Measurements from ENCODE around the gene WDR59. TPM values are rescaled to one million over a fixed set of nuclear protein-coding genes. Genes with fewer than 3 reads are reported as not detected.

Gene WDR59
- total RNA-seq, 2 experiments from 2014 or later, result 59.0 to 74.6 TPM

DNA sequence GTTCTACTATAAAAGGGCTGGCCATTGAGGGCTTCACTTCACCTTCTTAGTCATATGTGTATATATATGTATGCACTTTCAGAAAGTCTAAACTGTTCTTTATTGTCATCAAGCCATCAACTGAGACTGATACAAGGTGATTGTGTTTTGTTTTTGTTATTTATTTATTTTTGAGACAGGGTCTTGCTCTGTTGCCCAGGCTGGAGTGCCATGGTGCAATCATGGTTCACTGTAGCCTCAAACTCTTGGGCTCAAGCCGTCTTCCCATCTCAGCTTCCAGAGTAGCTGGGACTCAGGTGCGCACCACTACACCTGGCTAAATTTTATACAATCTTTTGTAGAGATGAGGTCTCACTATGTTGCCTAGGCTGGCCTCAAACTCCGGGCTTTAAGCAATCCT, 19.5 kb upstream of the WDR59 start:
- Mint-ChIP-seq H3K27ac (no peak overlapping the region), H3K4me3 (no peak overlapping the region), H3K4me1 (peaks cover 39% of the 10 kb centered on the region), H3K27me3 (peaks cover 11% of the 10 kb centered on the region), H3K9me3 (ENCODE audit: low read depth) (no peaks in the 10 kb centered on the region), H3K36me3 (peaks cover 21% of the 10 kb centered on the region)
- DNase-seq (no peak), ATAC-seq (no peak)
- CTCF ChIA-PET, result interaction anchor here (0.6 to 1.0 kb wide), 3 partner anchors 52 to 557 kb away, joined by 3 to 4 read pairs (median 3); no protein-coding TSS in a partner anchor

DNA sequence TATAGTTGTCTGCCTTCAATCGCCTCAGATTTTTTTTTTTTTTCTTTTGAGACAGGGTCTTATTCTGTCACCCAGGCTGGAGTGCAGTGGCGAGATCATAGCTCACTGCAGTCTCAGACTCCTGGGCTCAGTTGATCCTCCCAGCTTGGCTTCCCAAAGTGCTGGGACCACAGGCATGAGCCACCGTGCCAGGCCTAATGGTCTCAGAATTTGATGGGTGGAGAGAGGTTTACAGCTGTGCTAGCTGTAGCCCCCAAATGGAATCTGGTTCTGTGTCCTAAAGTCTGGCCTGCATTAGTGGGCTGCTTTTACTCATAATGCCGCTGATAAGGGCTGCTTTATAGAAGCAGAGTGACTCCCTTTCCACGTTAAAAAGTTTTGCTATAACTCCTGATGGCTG, 19.0 kb upstream of the WDR59 start:
- DNase-seq (no peak), ATAC-seq (no peak)
- Mint-ChIP-seq H3K9me3 (ENCODE audit: low read depth) (no peaks in the 10 kb centered on the region), H3K4me3 (no peak overlapping the region), H3K27me3 (peaks cover 11% of the 10 kb centered on the region), H3K36me3 (peaks cover 19% of the 10 kb centered on the region), H3K4me1 (peaks cover 34% of the 10 kb centered on the region), H3K27ac (no peak overlapping the region)
- CTCF ChIA-PET, result interaction anchor here (0.7 kb wide), 1 partner anchor 53 kb away, joined by 3 read pairs; no protein-coding TSS in a partner anchor

DNA sequence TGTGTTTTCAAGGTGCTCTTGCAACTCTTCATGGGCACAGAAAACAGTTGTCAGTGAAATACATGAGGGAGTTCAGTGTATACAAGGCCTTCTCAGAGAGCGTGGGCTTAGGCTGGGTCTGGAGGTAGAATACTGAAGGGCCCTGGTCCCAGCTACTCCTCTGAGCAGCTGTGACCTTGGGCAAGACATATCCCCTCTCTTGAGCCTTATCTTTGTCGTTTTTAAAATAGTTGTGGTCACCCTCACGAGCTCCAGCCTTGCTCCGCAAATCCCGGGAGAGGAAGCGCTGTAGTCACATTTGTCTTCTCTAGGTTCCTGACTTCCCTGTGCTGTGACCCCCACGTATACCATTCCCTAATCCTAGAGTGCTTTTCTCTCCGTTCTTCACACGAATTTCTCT, 17.6 kb upstream of the WDR59 start:
- DNase-seq, result no peak
- H3K9me3 Mint-ChIP-seq (ENCODE audit: low read depth), result no peaks in the 10 kb centered on the region
- H3K27ac Mint-ChIP-seq, result no peak overlapping the region
- H3K4me1 Mint-ChIP-seq, result peaks cover 34% of the 10 kb centered on the region
- CTCF ChIA-PET, result interaction anchor here (1.4 kb wide), 1 partner anchor 108 kb away, joined by 6 read pairs; no protein-coding TSS in a partner anchor
- H3K36me3 Mint-ChIP-seq, result peaks cover 13% of the 10 kb centered on the region
- ATAC-seq, result no peak
- H3K4me3 Mint-ChIP-seq, result no peak overlapping the region
- H3K27me3 Mint-ChIP-seq, result peaks cover 11% of the 10 kb centered on the region

DNA sequence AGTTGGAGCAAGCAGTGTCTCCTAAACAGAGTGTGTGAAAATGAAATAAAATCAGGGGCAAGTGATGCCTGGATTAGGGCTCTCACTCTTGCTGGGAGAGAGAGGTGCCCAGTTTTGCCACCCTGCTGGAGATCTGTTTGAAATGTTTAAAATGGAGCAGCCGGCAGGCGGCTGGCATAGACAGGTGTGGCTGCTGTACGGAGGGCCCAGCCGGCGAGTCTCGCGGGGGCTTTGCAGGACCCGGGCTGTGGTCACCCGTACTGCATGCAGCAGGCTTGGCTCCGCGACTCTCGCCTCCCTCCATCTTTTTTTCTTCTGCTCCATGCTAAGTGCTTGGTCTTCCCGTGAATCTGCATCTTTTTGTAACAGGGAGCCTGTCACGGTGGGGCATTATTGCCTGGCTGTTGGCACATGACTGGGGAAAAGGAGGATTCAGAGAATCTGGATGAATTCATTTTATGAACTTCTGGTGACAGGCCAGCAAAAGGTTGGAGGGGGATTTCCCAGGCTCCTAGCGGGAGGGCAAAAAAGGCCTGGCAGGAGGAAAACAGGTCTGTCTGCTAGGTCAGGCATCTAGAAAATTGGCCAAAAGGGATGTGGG, 15.7 kb upstream of the WDR59 start:
- peaks cover 34% of the 10 kb centered on the region for H3K4me1 Mint-ChIP-seq
- ATAC-seq (no peak), DNase-seq (no peak)
- CTCF ChIA-PET, result interaction anchor here (0.9 to 3.6 kb wide), 3 partner anchors 100 to 110 kb away, joined by 4 to 150 read pairs (median 30); no protein-coding TSS in a partner anchor
- H3K27me3 Mint-ChIP-seq, result peaks cover 19% of the 10 kb centered on the region
- H3K36me3 Mint-ChIP-seq, result peaks cover 11% of the 10 kb centered on the region
- H3K27ac Mint-ChIP-seq, result peak overlapping the region; percentile 14
- peak overlapping the region; percentile 77 for H3K4me3 Mint-ChIP-seq
- no peaks in the 10 kb centered on the region for H3K9me3 Mint-ChIP-seq (ENCODE audit: low read depth)

DNA sequence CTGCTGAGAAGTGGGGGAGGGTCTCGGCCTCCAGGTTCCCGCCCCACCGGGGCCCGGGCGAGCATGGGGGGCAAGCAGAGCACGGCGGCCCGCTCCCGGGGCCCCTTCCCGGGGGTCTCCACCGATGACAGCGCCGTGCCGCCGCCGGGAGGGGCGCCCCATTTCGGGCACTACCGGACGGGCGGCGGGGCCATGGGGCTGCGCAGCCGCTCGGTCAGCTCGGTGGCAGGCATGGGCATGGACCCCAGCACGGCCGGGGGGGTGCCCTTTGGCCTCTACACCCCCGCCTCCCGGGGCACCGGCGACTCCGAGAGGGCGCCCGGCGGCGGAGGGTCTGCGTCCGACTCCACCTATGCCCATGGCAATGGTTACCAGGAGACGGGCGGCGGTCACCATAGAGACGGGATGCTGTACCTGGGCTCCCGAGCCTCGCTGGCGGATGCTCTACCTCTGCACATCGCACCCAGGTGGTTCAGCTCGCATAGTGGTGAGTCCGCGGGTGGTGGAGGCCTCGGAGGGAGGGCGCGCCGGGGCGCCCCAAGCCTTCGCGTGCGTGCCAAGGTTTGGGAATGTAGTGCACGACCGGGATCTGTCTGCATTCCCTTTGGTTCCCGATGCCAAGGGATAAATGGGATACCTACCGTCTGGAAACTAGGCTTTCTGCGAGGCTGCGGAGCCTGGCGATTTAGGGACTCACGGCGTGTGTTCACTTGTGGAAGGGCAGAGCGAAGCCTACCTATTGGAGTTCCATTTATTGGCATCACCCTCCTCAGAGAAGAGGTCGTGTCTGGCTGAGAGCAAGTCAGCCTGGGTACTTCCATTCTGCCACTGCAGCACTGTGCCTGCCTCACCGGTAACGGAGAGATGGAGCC, 14.9 kb upstream of the WDR59 start:
- H3K9me3 Mint-ChIP-seq (ENCODE audit: low read depth), result no peaks in the 10 kb centered on the region
- peak overlapping the region; percentile 77 for H3K4me3 Mint-ChIP-seq
- CTCF ChIA-PET, result interaction anchor here (1.5 to 3.6 kb wide), 7 partner anchors 12 to 145 kb away, joined by 4 to 150 read pairs (median 14); no protein-coding TSS in a partner anchor
- H3K27ac Mint-ChIP-seq, result peak overlapping the region; percentile 63
- DNase-seq (peak; percentile 76), ATAC-seq (peak; percentile 25)
- peaks cover 34% of the 10 kb centered on the region for H3K4me1 Mint-ChIP-seq
- H3K36me3 Mint-ChIP-seq, result peaks cover 11% of the 10 kb centered on the region
- H3K27me3 Mint-ChIP-seq, result peaks cover 19% of the 10 kb centered on the region

DNA sequence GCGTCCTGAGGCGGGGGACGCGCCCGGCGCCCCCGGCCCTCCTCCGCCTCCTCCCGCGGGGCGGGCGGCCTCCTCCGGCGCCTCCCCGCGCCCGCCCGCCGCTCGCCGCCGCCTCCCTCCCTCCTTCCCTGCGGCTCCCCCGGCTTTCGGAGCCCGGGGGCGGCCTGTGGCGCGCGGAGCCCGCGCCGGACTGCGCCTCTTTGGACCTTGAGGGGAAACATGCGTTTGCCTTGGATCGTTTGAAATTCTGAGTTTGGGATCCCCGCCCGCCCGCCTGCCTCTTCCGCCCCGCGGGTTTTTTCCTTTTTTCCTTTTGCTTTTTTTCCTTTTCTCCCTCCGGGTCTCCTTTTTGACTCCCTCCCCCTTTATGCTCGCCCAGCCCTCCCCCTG, 14.3 kb upstream of the WDR59 start:
- no peaks in the 10 kb centered on the region for H3K9me3 Mint-ChIP-seq (ENCODE audit: low read depth)
- peak overlapping the region; percentile 63 for H3K27ac Mint-ChIP-seq
- H3K36me3 Mint-ChIP-seq, result peaks cover 11% of the 10 kb centered on the region
- CTCF ChIA-PET, result interaction anchor here (0.8 to 3.6 kb wide), 8 partner anchors 12 to 146 kb away, joined by 3 to 150 read pairs (median 12); no protein-coding TSS in a partner anchor
- H3K27me3 Mint-ChIP-seq, result peaks cover 19% of the 10 kb centered on the region
- ATAC-seq (peak; percentile 54), DNase-seq (no peak)
- H3K4me3 Mint-ChIP-seq, result peak overlapping the region; percentile 77
- peaks cover 34% of the 10 kb centered on the region for H3K4me1 Mint-ChIP-seq

DNA sequence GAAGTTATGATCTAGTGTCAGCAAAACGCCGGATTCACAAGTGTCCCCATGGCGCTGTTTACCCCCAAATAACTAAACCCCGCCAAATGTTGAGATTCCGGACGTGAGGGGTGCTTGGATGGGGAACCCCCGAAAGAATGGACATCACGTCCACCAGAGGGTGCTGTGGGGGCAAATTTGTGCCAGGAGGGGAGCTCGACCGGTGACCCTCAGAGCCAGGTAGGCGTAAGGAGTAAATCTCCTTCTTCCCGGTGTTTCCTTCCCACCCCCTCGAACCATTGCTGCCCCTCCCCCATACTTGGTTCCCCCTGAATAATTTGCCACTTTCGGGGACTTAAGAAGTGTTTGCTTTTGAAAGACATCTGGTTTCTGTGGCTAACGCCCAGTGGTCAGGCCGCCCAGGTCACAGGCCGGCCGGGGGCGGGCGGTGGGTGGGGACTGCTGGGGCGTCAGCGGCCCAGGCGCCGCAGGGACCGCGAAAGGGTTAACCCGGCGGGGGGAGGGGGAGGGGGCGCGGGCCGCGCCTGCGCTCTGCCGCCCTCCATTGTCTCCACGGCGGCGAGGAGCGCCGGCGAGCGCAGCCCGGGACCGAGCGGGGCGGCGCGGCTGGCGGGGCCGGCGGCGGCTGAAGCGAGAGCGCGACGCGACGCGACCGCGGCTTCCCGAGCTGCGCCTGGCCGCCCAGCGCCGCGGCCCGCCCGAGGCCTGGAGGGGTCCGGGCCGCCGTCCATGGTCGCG, 13.7 kb upstream of the WDR59 start, which contains the start of gene ZNRF1:
TSS of gene ZNRF1 (plus strand) at position 544 of the 738 bp plus-strand sequence. CDS start 648 bp downstream, outside the sequence.
- CTCF ChIA-PET, result interaction anchor here (0.8 to 4.6 kb wide), 16 partner anchors 8 to 299 kb away, joined by 3 to 150 read pairs (median 5); partner anchors contain the start of gene WDR59
- Mint-ChIP-seq H3K9me3 (ENCODE audit: low read depth) (no peaks in the 10 kb centered on the region), H3K27me3 (peaks cover 24% of the 10 kb centered on the region), H3K4me1 (peaks cover 33% of the 10 kb centered on the region), H3K4me3 (peak within 1 kb of the TSS; percentile 77), H3K27ac (peak within 1 kb of the TSS; percentile 77), H3K36me3 (peaks cover 10% of the 10 kb centered on the region)
- DNase-seq (peak; percentile 91), ATAC-seq (peak; percentile 86)

DNA sequence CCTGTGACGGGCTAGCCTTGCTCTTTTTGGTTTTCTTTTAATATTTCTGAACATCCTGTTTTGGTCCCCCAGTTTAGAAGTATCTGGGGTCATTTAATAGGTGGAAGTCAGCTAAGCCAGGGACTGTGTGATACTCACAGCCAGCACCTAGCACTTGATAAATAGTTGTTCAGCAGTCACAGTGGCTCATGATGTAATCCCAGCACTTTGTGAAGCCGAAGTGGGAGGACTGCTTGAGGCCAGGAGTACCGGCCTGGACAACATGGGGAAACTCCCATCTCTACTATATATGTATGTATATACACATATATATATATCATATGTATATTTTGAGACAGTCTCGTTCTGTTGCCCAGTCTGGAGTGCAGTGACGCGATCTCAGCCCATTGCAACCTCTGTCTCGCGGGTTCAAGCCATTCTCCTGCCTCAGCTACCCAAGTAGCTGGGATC, 12.1 kb upstream of the WDR59 start:
- Mint-ChIP-seq H3K9me3 (ENCODE audit: low read depth) (no peaks in the 10 kb centered on the region), H3K4me1 (peaks cover 23% of the 10 kb centered on the region), H3K27me3 (peaks cover 26% of the 10 kb centered on the region), H3K27ac (no peak overlapping the region), H3K36me3 (peaks cover 4% of the 10 kb centered on the region), H3K4me3 (no peak overlapping the region)
- ATAC-seq (no peak), DNase-seq (no peak)
- CTCF ChIA-PET, result interaction anchor here (2.4 to 4.6 kb wide), 4 partner anchors 12 to 114 kb away, joined by 14 to 150 read pairs (median 41); partner anchors contain the start of gene WDR59

DNA sequence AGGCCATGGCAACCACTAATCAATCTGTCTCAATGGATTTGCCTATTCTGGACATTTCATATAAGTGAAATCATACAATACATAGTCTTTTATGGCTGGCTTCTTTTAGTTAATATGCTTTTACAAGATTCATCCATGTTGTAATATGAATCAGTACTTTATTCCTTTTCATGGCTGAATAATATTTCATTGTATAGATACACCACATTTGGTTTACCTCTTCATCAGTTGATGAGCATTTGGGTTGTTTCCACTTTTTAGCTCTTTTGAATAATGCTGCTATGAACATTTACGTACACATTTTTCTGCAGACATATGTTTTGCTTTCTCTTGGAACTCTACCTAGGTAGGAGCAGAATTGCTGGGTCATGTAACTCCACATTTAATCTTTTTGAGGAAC, 11.1 kb upstream of the WDR59 start:
- Mint-ChIP-seq H3K27me3 (peaks cover 25% of the 10 kb centered on the region), H3K4me1 (peaks cover 15% of the 10 kb centered on the region), H3K36me3 (peaks cover 4% of the 10 kb centered on the region), H3K27ac (no peak overlapping the region), H3K4me3 (no peak overlapping the region), H3K9me3 (ENCODE audit: low read depth) (no peaks in the 10 kb centered on the region)
- ATAC-seq, result no peak
- CTCF ChIA-PET, result interaction anchor here (1.9 to 4.6 kb wide), 2 partner anchors 11 to 115 kb away, joined by 14 to 52 read pairs; partner anchors contain the start of gene WDR59
- DNase-seq, result no peak

DNA sequence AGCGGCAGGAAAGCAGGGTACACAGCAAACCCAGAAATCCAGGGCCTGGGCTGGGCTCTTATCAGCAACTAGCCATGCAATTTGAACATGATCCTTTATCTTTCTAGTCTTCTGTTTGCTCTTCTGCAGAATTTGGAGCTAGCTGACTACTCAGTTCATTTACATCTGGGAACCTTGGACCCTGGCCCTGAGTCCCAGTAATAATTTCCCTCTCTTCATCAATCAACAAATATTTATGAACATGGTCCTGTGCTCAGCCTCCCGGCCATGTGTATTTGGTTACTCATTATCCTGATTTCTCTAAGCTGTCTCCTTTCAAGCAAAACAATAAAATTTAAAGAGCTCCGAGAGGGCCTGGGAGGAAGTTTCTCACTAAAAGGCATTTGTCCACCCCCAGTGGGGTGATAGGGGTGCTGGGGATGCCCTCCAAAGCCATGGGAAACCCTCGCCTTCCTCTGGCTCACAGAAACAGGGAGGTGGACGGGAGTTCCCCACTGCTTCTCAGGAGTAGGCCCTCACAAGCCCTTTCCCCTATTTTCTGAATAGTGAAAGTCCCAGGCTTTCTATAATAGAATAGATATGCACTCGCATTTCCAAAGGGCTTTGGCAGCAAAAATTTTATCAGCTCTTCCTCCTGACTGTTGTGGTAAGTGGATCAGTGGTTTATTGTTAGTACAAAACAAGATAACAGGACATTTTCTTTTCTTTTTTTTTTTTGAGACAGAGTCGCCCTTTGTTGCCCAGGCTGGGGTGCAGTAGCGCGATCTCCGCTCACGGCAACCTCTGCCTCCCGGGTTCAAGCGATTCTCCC, 6.9 kb upstream of the WDR59 start:
- ATAC-seq (no peak), DNase-seq (no peak)
- H3K4me1 Mint-ChIP-seq, result no peaks in the 10 kb centered on the region
- no peaks in the 10 kb centered on the region for H3K9me3 Mint-ChIP-seq (ENCODE audit: low read depth)
- H3K27ac Mint-ChIP-seq, result no peak overlapping the region
- H3K4me3 Mint-ChIP-seq, result no peak overlapping the region
- peaks cover 13% of the 10 kb centered on the region for H3K27me3 Mint-ChIP-seq
- CTCF ChIA-PET, result interaction anchor here (2.4 kb wide), 1 partner anchor 120 kb away, joined by 16 read pairs; no protein-coding TSS in a partner anchor
- no peaks in the 10 kb centered on the region for H3K36me3 Mint-ChIP-seq

DNA sequence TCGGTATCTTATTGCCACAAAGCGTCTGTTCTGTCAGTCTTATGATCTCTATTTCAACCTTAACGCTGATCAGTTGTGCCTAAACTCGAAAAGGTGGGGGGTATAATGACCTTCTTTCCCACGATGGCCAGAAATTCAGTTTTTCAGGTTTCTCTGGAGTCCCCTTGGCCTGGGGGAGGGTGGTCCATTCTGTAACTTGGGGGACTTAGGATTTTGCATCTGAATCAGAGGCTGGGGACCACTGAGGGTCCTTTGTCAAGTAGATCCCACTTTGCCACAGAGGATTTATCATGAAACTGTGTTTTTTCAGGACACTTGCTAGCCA, 6.3 kb upstream of the WDR59 start:
- Mint-ChIP-seq H3K36me3 (no peaks in the 10 kb centered on the region), H3K4me3 (no peak overlapping the region), H3K27ac (no peak overlapping the region), H3K27me3 (peaks cover 7% of the 10 kb centered on the region), H3K4me1 (no peaks in the 10 kb centered on the region), H3K9me3 (ENCODE audit: low read depth) (no peaks in the 10 kb centered on the region)
- DNase-seq (no peak), ATAC-seq (no peak)
- CTCF ChIA-PET, result no interaction called here

DNA sequence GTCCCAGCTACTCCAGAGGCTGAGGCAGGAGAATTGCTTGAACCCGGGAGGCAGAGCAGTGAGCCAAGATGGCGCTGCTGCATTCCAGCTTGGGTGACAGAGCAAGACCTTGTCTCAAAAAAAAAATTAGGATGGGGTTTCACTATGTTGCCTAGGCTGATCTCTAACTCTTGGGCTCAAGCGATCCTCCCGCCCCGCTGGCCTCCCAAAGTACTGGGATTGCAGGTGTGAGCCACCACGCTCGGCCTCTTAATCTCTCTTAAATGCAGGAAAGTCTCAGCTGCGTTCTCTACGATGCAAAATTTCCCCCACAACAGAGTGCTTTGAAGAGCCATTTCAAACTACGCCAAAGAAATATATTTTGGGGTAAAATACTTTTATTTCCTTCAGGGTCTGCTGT, 5.9 kb upstream of the WDR59 start:
- H3K9me3 Mint-ChIP-seq (ENCODE audit: low read depth), result no peaks in the 10 kb centered on the region
- H3K4me1 Mint-ChIP-seq, result no peaks in the 10 kb centered on the region
- CTCF ChIA-PET, result no interaction called here
- ATAC-seq, result no peak
- H3K27me3 Mint-ChIP-seq, result peaks cover 7% of the 10 kb centered on the region
- no peak overlapping the region for H3K4me3 Mint-ChIP-seq
- DNase-seq, result no peak
- no peaks in the 10 kb centered on the region for H3K36me3 Mint-ChIP-seq
- no peak overlapping the region for H3K27ac Mint-ChIP-seq

All from activated CD8-positive, alpha-beta memory T cell treated with anti-CD3 and anti-CD28 coated beads, Interleukin-2, amount 10 ng/mL, durations not matched to agents 7 days and 5 days (primary cell).